Measurements from ENCODE around the gene TCOF1. TPM values are rescaled to one million over a fixed set of nuclear protein-coding genes. Genes with fewer than 3 reads are reported as not detected.

Gene TCOF1
- polyA plus RNA-seq, 1 donor (not counting 4 experiments of a cell fraction or from before 2014, with no cell fraction given): 13.6 TPM

GRCh38 chr5:150374651-150375050 lies 17.2 kb downstream of the TCOF1 start:
- no peaks in the 10 kb centered on the region for H3K79me2 ChIP-seq (ENCODE audit: control insufficient read depth, insufficient read depth, low read length)
- H3K27ac ChIP-seq (ENCODE audit: control insufficient read depth, insufficient read depth, low read length): peak overlapping the region; percentile 16
- H3K9me1 ChIP-seq (ENCODE audit: control insufficient read depth, extremely low read depth, insufficient read depth, low read length): no peaks in the 10 kb centered on the region
- dilution Hi-C loops (cut with MboI; ENCODE audit: extremely low pct_ligation_motif_present, low sequenced_read_pairs): no loop called here
- no peaks in the 10 kb centered on the region for H3K9me3 ChIP-seq (ENCODE audit: control insufficient read depth, low read depth, low read length)
- no peak overlapping the region for H2AFZ ChIP-seq (ENCODE audit: control insufficient read depth, low read length)
- FAIRE-seq (no peak), DNase-seq (ENCODE audit: low read depth, low spot score) (no peak)
- no peak overlapping the region for H3K4me2 ChIP-seq (ENCODE audit: control insufficient read depth, extremely low read depth, insufficient read depth, low read depth, low read length)
- peaks cover 4% of the 10 kb centered on the region for H3K4me1 ChIP-seq (ENCODE audit: control insufficient read depth, extremely low read depth, insufficient read depth, low read length)
- TF ChIP-seq CTCF (optimal IDR thresholded peaks at IDR 0.05 in 1 of 3, IDR thresholded peaks at IDR 0.05 in 1 of 3, conservative IDR thresholded peaks at IDR 0.05 in 1 of 3; ENCODE audit: extremely low read depth in 1 of 3, insufficient read depth in 2 of 3, low read length in 3 of 3) (no peak), EZH2 (IDR thresholded peaks at IDR 0.05; ENCODE audit: low read length) (no peak)
- no peaks in the 10 kb centered on the region for H3K27me3 ChIP-seq (ENCODE audit: control insufficient read depth, extremely low read depth, insufficient read depth, low read length)
- H3K4me3 ChIP-seq (ENCODE audit: control insufficient read depth in 2 of 3, extremely low read depth in 1 of 3, insufficient read depth in 2 of 3, low read depth in 1 of 3, low read length in 3 of 3): no peak overlapping the region
- H3K9ac ChIP-seq (ENCODE audit: control insufficient read depth, extremely low read depth, insufficient read depth, low read length): no peak overlapping the region
- no peaks in the 10 kb centered on the region for H4K20me1 ChIP-seq (ENCODE audit: control insufficient read depth, extremely low read depth, insufficient read depth, low read length)
- H3K36me3 ChIP-seq (ENCODE audit: control insufficient read depth in 2 of 2, extremely low read depth in 1 of 2, insufficient read depth in 2 of 2, low read length in 2 of 2): peaks cover 54 to 70% of the 10 kb centered on the region in 2 experiments

- H3K9me1 ChIP-seq (ENCODE audit: control insufficient read depth, extremely low read depth, insufficient read depth, low read length): no peaks in the 10 kb centered on the region
- no peaks in the 10 kb centered on the region for H3K79me2 ChIP-seq (ENCODE audit: control insufficient read depth, insufficient read depth, low read length)
- DNase-seq (ENCODE audit: low read depth, low spot score): no peak
- H2AFZ ChIP-seq (ENCODE audit: control insufficient read depth, low read length): no peak overlapping the region
- peaks cover 51 to 72% of the 10 kb centered on the region in 2 experiments for H3K36me3 ChIP-seq (ENCODE audit: control insufficient read depth in 2 of 2, extremely low read depth in 1 of 2, insufficient read depth in 2 of 2, low read length in 2 of 2)
- no peaks in the 10 kb centered on the region for H4K20me1 ChIP-seq (ENCODE audit: control insufficient read depth, extremely low read depth, insufficient read depth, low read length)
- no peak for TF ChIP-seq EZH2 (IDR thresholded peaks at IDR 0.05; ENCODE audit: low read length)
- H3K9ac ChIP-seq (ENCODE audit: control insufficient read depth, extremely low read depth, insufficient read depth, low read length): no peak overlapping the region
- dilution Hi-C loops (cut with MboI; ENCODE audit: extremely low pct_ligation_motif_present, low sequenced_read_pairs): no loop called here
- no peaks in the 10 kb centered on the region for H3K27me3 ChIP-seq (ENCODE audit: control insufficient read depth, extremely low read depth, insufficient read depth, low read length)
- H3K4me2 ChIP-seq (ENCODE audit: control insufficient read depth, extremely low read depth, insufficient read depth, low read depth, low read length): no peak overlapping the region
- H3K9me3 ChIP-seq (ENCODE audit: control insufficient read depth, low read depth, low read length): no peaks in the 10 kb centered on the region
- no peak for FAIRE-seq
- no peak overlapping the region for H3K4me3 ChIP-seq (ENCODE audit: control insufficient read depth in 2 of 3, extremely low read depth in 1 of 3, insufficient read depth in 2 of 3, low read depth in 1 of 3, low read length in 3 of 3)
- peaks cover 4% of the 10 kb centered on the region for H3K4me1 ChIP-seq (ENCODE audit: control insufficient read depth, extremely low read depth, insufficient read depth, low read length)
- H3K27ac ChIP-seq (ENCODE audit: control insufficient read depth, insufficient read depth, low read length): no peak overlapping the region
Observed at GRCh38 chr5:150376799-150377771, 19.6 kb downstream of the TCOF1 start.

Measured in keratinocyte (primary cell).